ENCODE results near the gene TLE3.

- TF ChIP-seq CTCF (IDR thresholded peaks at IDR 0.05) (no peak), POLR2A (IDR thresholded peaks at IDR 0.05) (no peak)
Measured at GRCh38 chr15:69999392-70000085, 98.2 kb downstream of the TLE3 start.
